IPS-15b (cell line): ENCODE results near the gene CYTH1.

Source experiments
- H3K27me3 ChIP-seq: one replicate; pipeline ENCODE4 v1.6.1; 2013; ENCODE audit warnings: low read length; ENCODE audit not compliant: control insufficient read depth, insufficient read depth
- H3K36me3 ChIP-seq: one replicate; pipeline ENCODE4 v1.6.1; 2013; ENCODE audit warnings: low read length; ENCODE audit not compliant: control insufficient read depth, insufficient read depth
- H3K4me1 ChIP-seq: one replicate; pipeline ENCODE4 v1.6.1; 2013; ENCODE audit warnings: mild to moderate bottlenecking, low read length; ENCODE audit not compliant: control insufficient read depth, insufficient read depth
- H3K4me3 ChIP-seq: one replicate; pipeline ENCODE4 v1.5.1; 2013; ENCODE audit warnings: low read depth, low read length
- H3K9ac ChIP-seq: one replicate; pipeline ENCODE4 v1.6.1; 2013; ENCODE audit warnings: low read depth, mild to moderate bottlenecking, low read length
- H3K9me3 ChIP-seq: one replicate; pipeline ENCODE4 v1.6.1; 2013; ENCODE audit warnings: mild to moderate bottlenecking, low read length; ENCODE audit not compliant: control insufficient read depth, insufficient read depth

Gene CYTH1

DNA sequence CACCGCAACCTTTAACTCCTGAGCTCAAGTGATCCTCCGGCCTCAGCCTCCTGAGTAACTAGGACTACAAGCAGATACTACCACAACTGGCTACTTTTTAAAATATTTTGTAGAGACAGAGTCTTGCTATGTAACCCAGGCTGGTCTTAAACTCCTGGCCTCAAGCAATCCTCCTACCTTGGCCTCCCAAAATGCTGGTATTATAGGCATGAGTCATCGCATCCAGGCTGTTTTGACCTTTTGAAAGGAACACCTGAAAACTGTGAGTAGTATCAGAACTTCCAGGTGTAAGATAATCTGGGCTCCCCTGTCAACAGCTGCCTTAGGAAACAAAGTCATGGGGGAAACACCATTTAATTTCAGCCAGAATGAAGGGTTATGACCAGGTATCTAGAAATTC is 77.5 kb downstream of the CYTH1 start:
- Histone ChIP-seq H3K9ac (no peak overlapping the region), H3K4me3 (no peak overlapping the region), H3K27me3 (no peaks in the 10 kb centered on the region), H3K36me3 (peaks cover 4% of the 10 kb centered on the region), H3K4me1 (peaks cover 4% of the 10 kb centered on the region), H3K9me3 (no peaks in the 10 kb centered on the region)

DNA sequence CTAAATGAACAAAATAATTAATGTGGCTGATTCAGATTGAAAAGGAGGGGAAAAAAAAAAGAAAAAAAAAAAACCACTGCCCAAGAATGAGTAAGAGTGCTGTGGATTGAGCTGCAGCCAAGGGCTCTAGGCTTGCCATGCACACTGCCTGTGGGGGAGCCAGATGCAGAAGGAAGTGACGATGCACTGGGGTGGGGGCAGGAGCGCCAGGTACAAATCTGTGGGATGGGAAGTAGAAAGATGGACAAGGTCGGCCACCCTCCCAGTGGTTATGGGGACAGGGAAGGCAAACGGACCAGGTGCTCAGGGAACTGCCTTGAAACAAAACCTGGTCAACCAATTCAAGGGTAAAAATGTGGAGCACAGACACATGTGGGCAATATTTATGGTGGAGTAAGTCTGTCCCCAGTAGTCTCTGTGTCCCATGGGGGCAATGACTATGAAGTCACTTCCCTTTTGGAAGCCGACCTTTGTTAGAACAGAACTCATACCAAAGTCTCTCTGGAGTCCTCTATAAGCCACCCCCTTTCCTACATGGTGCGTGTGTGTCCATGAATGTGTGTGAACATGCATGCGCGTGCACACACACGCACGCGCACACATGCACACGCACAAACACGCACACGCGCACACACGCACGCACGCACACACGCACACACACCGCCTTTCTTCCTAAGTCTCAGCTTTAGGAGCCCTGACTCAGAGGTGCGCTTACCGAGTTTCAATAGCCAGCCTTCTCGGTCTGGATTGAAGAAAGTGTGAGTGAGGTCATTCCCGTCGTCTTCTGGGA is 84.3 kb downstream of the CYTH1 start:
- Histone ChIP-seq H3K27me3 (no peaks in the 10 kb centered on the region), H3K4me1 (peaks cover 4% of the 10 kb centered on the region), H3K9me3 (no peaks in the 10 kb centered on the region), H3K9ac (no peak overlapping the region), H3K4me3 (no peak overlapping the region), H3K36me3 (peaks cover 6% of the 10 kb centered on the region)

DNA sequence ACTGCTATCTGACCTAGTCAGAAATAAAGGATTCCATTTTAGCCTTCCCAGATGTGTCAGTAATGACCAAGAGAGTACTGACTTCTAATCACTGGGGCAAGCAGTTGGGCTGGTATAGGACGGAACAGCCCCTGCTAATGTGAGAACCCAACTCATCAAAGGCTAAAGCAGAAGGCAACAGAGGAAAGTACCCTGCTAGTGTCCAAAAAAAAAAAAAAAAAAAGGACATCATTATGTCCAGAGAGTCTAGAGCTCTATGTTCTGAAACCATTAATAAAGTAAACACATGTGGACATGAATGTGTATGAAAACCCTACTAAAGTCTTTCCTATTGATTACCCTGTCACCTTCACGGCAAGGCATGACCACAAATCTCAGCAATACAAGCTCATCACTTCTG is 85.0 kb downstream of the CYTH1 start:
- Histone ChIP-seq H3K36me3 (peaks cover 6% of the 10 kb centered on the region), H3K27me3 (no peaks in the 10 kb centered on the region), H3K9ac (no peak overlapping the region)

DNA sequence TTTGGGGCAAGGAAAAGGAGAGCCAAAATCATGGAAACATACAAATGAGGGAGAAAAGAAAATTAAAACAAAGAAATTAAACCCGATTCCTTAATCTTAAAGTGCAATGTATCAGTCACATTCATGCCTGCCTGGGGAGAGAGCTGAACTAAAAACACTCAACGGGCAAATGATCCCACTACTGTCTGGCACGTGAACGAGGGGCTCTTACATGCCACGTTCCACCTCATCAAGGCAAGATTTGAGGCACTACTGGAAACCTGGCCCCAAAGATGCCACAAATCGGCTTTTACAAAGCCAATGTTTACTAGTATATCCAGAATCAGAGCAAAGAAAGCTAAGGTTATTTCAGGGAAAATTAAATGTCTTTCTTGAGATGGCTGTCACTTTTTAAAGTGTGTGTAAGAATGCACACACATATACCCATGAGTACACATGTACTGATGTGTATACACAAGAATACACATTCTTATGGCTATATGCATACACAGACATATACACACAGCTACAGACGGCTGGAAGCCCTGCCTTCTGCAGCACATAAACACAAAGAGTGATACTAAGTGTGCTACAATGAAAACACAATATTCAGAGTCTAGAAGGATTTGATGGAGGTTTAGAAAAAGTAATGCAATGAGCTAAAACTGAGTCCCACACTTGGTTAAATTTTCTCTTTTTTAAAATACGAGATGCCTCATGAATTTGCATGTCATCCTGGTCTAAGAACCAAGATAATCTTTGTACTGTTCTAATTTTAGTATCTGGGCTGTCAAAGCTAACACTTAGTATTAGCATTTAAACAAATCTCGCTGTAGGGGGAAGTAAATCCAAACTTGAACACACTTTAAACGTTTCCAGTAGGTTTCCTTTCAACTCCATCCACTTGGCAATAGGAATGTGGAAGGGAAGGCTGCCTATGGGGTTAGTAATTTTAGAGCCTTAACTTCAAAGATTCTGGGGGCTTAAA is 85.8 kb downstream of the CYTH1 start:
- no peak overlapping the region for H3K9ac ChIP-seq
- peaks cover 6% of the 10 kb centered on the region for H3K36me3 ChIP-seq
- no peak overlapping the region for H3K4me3 ChIP-seq
- H3K4me1 ChIP-seq = no peaks in the 10 kb centered on the region
- no peaks in the 10 kb centered on the region for H3K27me3 ChIP-seq
- no peaks in the 10 kb centered on the region for H3K9me3 ChIP-seq

More for the DNA sequence above, 85.0 kb downstream of the CYTH1 start:
- Histone ChIP-seq H3K4me1 (peaks cover 4% of the 10 kb centered on the region), H3K9me3 (no peaks in the 10 kb centered on the region), H3K4me3 (no peak overlapping the region)

DNA sequence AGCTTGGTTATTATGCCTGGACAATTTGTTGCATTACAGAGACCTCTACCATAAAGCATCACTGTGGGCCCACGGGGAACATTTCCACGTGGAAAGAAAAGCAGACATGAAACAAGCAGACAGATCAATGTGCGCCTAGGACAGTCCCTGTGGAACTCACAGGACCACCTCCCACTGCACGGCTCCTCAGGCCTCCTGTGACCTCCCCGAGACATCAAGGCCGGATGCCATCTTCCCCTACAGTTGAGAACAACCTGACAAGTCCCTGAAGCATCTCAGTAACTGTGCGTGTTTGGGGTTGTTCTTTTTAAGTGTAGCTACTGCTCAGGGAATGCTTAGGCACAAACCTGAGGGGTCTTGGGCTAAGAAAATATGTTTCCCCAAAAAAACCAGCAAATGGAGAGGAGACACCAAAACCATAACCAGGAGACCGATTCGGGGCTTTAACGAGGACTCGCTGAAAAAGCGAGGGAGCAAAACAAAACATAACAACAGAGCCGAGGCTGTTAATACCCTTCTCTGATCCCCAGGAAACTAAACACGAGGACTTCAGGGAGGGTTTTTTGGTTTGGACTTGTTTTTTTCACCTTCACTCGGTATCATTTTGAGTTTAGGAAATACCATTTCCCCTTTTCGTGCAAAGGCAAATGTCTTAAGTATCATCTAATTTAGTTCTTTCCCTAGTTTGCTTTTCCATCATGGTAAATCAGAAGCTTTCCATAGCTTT is 87.1 kb downstream of the CYTH1 start:
- no peak overlapping the region for H3K9ac ChIP-seq
- no peak overlapping the region for H3K4me3 ChIP-seq
- H3K27me3 ChIP-seq = no peaks in the 10 kb centered on the region
- no peaks in the 10 kb centered on the region for H3K4me1 ChIP-seq
- peaks cover 4% of the 10 kb centered on the region for H3K36me3 ChIP-seq
- no peaks in the 10 kb centered on the region for H3K9me3 ChIP-seq

DNA sequence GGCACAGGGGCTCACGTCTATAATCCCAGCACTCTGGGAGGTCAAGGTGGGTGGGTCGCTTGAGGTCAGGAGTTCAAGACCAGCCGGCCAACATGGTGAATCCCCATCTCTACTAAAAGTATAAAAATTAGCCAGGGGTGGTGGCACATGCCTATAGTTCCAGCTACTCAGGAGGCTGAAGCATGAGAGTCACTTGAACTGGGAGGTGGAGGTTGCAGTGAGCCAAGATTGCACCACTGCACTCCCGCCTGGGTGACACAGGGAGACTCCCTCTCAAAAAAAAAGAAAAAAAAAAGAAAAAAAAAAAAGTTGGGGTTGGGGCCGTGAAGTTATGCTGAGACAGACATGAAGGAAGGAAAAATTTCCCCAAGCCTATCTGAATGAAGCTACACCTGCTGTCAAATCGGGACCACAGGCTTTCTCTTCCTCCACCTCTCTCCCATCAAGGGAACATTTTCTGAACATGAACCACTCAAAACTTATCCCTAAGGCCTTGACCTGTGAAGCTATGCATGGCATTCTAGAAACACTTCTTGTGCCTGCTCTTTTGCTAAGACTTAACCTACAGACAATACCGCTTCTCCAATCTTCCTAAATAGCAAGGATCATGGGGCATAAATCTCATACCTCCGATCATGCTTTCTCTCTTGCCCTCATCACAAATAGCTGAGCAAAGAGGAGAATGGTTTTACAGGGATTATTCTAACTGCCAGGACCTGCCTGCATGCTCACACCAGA is 88.6 kb downstream of the CYTH1 start:
- peaks cover 4% of the 10 kb centered on the region for H3K36me3 ChIP-seq
- H3K4me3 ChIP-seq = no peak overlapping the region
- no peak overlapping the region for H3K9ac ChIP-seq
- H3K9me3 ChIP-seq = no peaks in the 10 kb centered on the region
- no peaks in the 10 kb centered on the region for H3K27me3 ChIP-seq
- H3K4me1 ChIP-seq = no peaks in the 10 kb centered on the region

DNA sequence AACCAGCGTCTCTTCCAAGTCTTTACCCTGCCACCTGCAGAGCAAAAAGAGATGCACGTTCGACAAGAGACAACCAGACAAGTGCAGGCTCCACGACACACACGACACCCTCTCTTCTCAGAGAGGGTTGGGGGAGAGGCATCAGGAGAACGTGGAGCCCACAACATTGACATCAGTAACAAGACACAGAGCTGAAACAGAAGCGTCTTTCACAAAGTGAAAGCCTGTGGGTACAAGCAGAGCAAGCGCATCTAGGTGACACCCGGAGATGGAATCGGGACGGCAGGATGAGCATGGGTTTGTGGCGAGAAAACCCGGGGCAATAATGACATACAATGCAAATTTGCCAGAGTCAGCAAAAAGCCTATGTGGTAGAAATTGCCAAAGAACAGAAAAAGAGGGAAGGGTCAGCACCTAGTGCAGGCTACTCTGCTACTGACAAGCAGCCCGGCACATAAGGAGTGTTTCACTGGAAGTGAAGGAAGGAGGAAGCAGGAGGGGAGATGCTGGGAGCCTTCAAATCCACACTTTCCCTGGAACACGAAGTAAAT is 89.5 kb downstream of the CYTH1 start:
- Histone ChIP-seq H3K4me3 (no peak overlapping the region), H3K36me3 (peaks cover 2% of the 10 kb centered on the region), H3K9me3 (no peaks in the 10 kb centered on the region), H3K4me1 (no peaks in the 10 kb centered on the region), H3K9ac (no peak overlapping the region), H3K27me3 (no peaks in the 10 kb centered on the region)

DNA sequence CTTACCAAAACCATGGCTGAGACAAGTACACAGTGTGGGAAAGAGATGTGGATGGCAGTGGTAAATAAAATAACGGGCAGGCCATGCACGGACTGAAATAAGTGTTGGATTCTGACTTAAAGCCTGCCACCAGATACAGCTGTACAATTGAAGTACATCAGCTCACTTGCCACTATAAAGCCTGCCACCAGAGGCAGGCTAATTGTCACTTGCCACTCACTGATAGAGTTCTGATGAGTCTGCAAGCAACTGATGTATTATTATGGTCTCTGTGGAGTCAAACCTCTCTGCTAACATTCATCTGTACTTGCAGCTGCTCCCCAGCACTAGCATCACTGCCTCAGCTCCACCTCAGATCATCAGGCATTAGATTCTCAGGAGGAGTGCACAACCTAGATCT is 93.0 kb downstream of the CYTH1 start:
- no peak overlapping the region for H3K9ac ChIP-seq
- H3K9me3 ChIP-seq = no peaks in the 10 kb centered on the region
- H3K27me3 ChIP-seq = no peaks in the 10 kb centered on the region
- H3K36me3 ChIP-seq = peaks cover 2% of the 10 kb centered on the region
- no peak overlapping the region for H3K4me3 ChIP-seq
- peaks cover 3% of the 10 kb centered on the region for H3K4me1 ChIP-seq

DNA sequence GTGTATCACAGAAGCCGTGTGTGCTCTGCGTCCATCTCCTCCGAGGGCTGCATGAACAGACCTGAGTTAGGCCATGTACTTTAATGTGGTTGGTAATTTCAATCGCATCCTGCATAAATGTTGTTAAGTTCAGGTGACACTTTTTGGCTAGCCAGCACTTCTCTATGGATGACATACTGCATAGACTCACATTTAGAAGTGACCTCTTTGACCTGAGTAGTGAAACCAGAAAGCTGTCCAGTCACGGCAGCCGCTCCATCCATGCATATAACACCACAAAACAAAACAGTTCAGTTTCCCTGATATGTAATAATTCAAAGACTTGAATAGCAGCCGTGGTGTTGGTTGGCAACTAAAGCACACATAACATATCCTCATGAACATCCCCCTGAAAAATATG is 94.1 kb downstream of the CYTH1 start:
- Histone ChIP-seq H3K9ac (no peak overlapping the region), H3K9me3 (no peaks in the 10 kb centered on the region), H3K36me3 (peaks cover 2% of the 10 kb centered on the region), H3K27me3 (no peaks in the 10 kb centered on the region), H3K4me1 (peaks cover 3% of the 10 kb centered on the region), H3K4me3 (no peak overlapping the region)

DNA sequence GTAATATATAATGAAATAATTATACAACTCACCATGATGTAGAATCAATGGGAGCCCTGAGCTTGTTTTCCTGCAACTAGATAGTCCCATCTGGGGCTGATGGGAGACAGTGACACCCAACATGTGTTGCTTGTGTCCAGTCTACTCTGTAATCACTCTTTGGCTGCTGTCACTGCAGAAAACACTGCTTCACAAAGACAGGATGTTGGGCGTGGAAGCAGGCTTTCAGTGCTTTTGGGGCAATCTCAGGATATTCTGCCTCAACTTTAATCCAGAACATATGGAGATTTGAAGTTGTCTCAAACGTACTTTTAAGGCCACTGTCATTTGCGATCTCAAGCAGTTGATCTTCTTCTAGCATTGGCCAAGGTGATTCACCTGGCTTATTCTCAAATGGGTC is 94.9 kb downstream of the CYTH1 start:
- Histone ChIP-seq H3K9me3 (no peaks in the 10 kb centered on the region), H3K36me3 (peaks cover 2% of the 10 kb centered on the region), H3K27me3 (no peaks in the 10 kb centered on the region), H3K4me3 (no peak overlapping the region), H3K9ac (no peak overlapping the region), H3K4me1 (peaks cover 3% of the 10 kb centered on the region)

DNA sequence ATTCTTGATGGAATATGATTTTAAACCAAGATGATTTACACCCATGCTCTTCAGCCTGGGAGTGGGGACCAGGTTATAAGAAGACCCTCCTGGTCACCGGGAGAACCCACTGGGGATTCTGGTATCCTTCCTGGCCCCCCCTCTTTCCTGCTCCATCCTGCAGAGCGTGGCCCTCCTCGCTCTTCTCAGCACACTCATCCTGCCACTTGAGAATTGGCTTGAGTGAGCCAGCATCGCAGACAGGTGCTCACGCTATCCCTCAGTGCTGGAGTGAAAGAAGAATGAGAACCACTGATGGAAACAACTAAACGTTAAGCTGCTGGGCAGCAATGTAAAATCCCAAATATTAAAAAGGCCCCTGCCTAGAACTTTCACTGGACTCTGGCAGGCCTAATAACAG is 98.0 kb downstream of the CYTH1 start:
- H3K4me1 ChIP-seq = peaks cover 3% of the 10 kb centered on the region
- no peaks in the 10 kb centered on the region for H3K9me3 ChIP-seq
- H3K36me3 ChIP-seq = peaks cover 5% of the 10 kb centered on the region
- H3K9ac ChIP-seq = no peak overlapping the region
- no peaks in the 10 kb centered on the region for H3K27me3 ChIP-seq
- no peak overlapping the region for H3K4me3 ChIP-seq
